CD14-positive monocyte (primary cell): ENCODE results near the gene PRAMEF20. TPM values are rescaled to one million over a fixed set of nuclear protein-coding genes. Genes with fewer than 3 reads are reported as not detected.

ENCODE experiments used
- DNase-seq, 3 donors: peaks; one replicate each; pipeline ENCODE4 v3.0.0-alpha.2; 2011 to 2022
- H2AFZ ChIP-seq: 2 replicates; pipeline ENCODE4 v1.6.0; 2012; ENCODE audit warnings: mild to moderate bottlenecking, low read depth, low read length, inconsistent platforms; ENCODE audit not compliant: insufficient read depth, poor library complexity, severe bottlenecking
- H3K27ac ChIP-seq, 2 donors: 1 replicate in 1 of 2; 2 replicates in 1 of 2; pipeline ENCODE4 v1.5.1; 2012 to 2013; ENCODE audit warnings: low read length in 2 of 2, control low read depth in 1 of 2, inconsistent platforms in 1 of 2, low read depth in 1 of 2, mild to moderate bottlenecking in 1 of 2
- H3K27me3 ChIP-seq, 2 donors: one replicate each; pipeline versions ENCODE4 v1.6.0 to v1.6.1; 2011 to 2013; ENCODE audit warnings: low read length in 2 of 2; ENCODE audit not compliant: control insufficient read depth in 2 of 2, insufficient read depth in 2 of 2
- H3K36me3 ChIP-seq, 2 donors: replicated peaks in 1 of 2; 1 replicate in 1 of 2; 2 replicates in 1 of 2; pipeline versions ENCODE4 v1.5.1 to v1.6.1; 2012 to 2013; ENCODE audit warnings: low read length in 2 of 2, control low read depth in 1 of 2, inconsistent platforms in 1 of 2, mild to moderate bottlenecking in 1 of 2; ENCODE audit not compliant: insufficient read depth in 2 of 2, control insufficient read depth in 1 of 2
- H3K4me1 ChIP-seq, 2 donors: 1 replicate in 1 of 2; 2 replicates in 1 of 2; pipeline versions ENCODE4 v1.5.1 to v1.6.1; 2012 to 2013; ENCODE audit warnings: low read length in 2 of 2, control low read depth in 1 of 2, inconsistent platforms in 1 of 2, mild to moderate bottlenecking in 1 of 2, moderate library complexity in 1 of 2; ENCODE audit not compliant: insufficient read depth in 2 of 2, control insufficient read depth in 1 of 2
- H3K4me2 ChIP-seq: replicated peaks from 2 replicates; pipeline ENCODE3; 2012; ENCODE audit warnings: low read length, moderate library complexity, mild to moderate bottlenecking; ENCODE audit not compliant: poor library complexity, severe bottlenecking; ENCODE audit errors: extremely low read depth
- H3K4me3 ChIP-seq, 3 experiments: fragments of 200-600 bp in 1 of 3; sonication (generic) in 1 of 3; replicated peaks in 1 of 3; 1 replicate in 2 of 3; 2 replicates in 1 of 3; pipeline ENCODE4 v1.5.1; 2011 to 2013; ENCODE audit warnings: low read length in 3 of 3, mild to moderate bottlenecking in 3 of 3, control low read depth in 2 of 3, low read depth in 2 of 3, inconsistent platforms in 1 of 3, moderate library complexity in 1 of 3
- H3K79me2 ChIP-seq: 2 replicates; pipeline ENCODE4 v1.6.0; 2012; ENCODE audit warnings: mild to moderate bottlenecking, control low read depth, inconsistent platforms, low read length, moderate library complexity; ENCODE audit not compliant: insufficient read depth
- H3K9ac ChIP-seq: 2 replicates; pipeline ENCODE4 v1.6.0; 2017; ENCODE audit warnings: low read length, mild to moderate bottlenecking; ENCODE audit not compliant: insufficient read depth, poor library complexity, severe bottlenecking
- H3K9me3 ChIP-seq, 2 donors: replicated peaks in 1 of 2; 1 replicate in 1 of 2; 2 replicates in 1 of 2; pipeline versions ENCODE4 v1.5.1 to v1.6.1; 2012 to 2013; ENCODE audit warnings: low read length in 2 of 2, control low read depth in 1 of 2; ENCODE audit not compliant: control insufficient read depth in 1 of 2, insufficient read depth in 1 of 2
- H4K20me1 ChIP-seq: 2 replicates; pipeline ENCODE4 v1.6.0; 2012; ENCODE audit warnings: mild to moderate bottlenecking, low read length, control low read depth, moderate library complexity; ENCODE audit not compliant: insufficient read depth
- H3K27ac Mint-ChIP-seq, 7 donors: one replicate each; pipeline ENCODE4 v1.8.0; 2020; ENCODE audit warnings: mild to moderate bottlenecking in 7 of 7, mixed read lengths in 7 of 7, moderate library complexity in 6 of 7, inconsistent platforms in 2 of 7
- H3K27me3 Mint-ChIP-seq, 3 donors: one replicate each; pipeline ENCODE4 v1.8.0; 2021 to 2022; ENCODE audit warnings: low read depth in 3 of 3, mild to moderate bottlenecking in 3 of 3, mixed read lengths in 3 of 3, moderate library complexity in 3 of 3, inconsistent platforms in 1 of 3
- H3K36me3 Mint-ChIP-seq, 2 donors: one replicate each; pipeline ENCODE4 v1.8.0; 2020; ENCODE audit warnings: mixed read lengths in 2 of 2, inconsistent platforms in 1 of 2, mild to moderate bottlenecking in 1 of 2
- H3K4me1 Mint-ChIP-seq: one replicate; pipeline ENCODE4 v1.8.0; 2020; ENCODE audit warnings: mild to moderate bottlenecking, mixed read lengths
- H3K4me3 Mint-ChIP-seq, 2 donors: one replicate each; pipeline ENCODE4 v1.8.0; 2020; ENCODE audit warnings: mild to moderate bottlenecking in 2 of 2, mixed read lengths in 2 of 2, moderate library complexity in 1 of 2
- H3K9me3 Mint-ChIP-seq, 7 donors: one replicate each; pipeline ENCODE4 v1.8.0; 2020 to 2022; ENCODE audit warnings: mixed read lengths in 7 of 7, mild to moderate bottlenecking in 6 of 7, moderate library complexity in 6 of 7, inconsistent platforms in 2 of 7
- WGBS: methylation state at CpG from one replicate; pipeline ENCODE4 v1.1.5; 2013; ENCODE audit warnings: missing lambda C conversion rate; ENCODE audit not compliant: insufficient coverage; 5-methylcytosine and 5-hydroxymethylcytosine counted together
- intact Hi-C, 2 donors: fragments of 100-400 bp; cut with micrococcal nuclease; formaldehyde crosslinking; loops; one replicate each; pipeline versions ENCODE4 v1.15.0 to v1.15.1; 2023
- polyA plus RNA-seq, 3 donors: library from polyadenylated mRNA; depleted of rRNA in 1 of 3; unstranded in 2 of 3; stranded (reverse) in 1 of 3; fragments of 300-500 nt in 2 of 3; fragments of >200 nt in 1 of 3; fragmentation: Illumina TruSeq in 2 of 3; gene quantifications; 1 replicate in 2 of 3; 2 replicates in 1 of 3; pipeline ENCODE4 v1.2.3, GENCODE V29; 2012 to 2021
- TF ChIP-seq, protein P1 (sequence below): fragments of 200-600 bp; IDR thresholded peaks from one replicate; pipeline ENCODE4 v1.8.0; 2022; ENCODE audit warnings: antibody characterized with exemption, mild to moderate bottlenecking

The PRAMEF20 gene
- polyA plus RNA-seq, 3 donors, result not detected

DNA sequence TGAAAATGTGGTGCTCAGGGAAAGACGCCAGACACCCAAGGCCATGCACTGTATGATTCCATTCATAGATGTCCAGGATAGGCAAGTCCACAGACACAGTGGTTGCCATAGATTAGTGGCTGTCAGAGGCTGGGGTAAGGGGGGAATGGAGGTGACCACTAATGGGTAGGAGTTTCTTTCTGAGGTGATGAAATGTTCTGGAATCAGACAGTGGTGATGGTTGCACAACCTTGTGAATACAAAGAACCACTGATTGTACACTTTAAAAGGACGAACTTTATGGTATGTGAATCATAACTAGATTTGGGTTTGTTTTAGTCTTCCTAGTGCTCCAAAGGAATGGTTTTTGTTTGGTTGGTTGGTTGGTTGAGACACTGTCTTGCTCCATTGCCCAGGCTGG, 51.7 kb downstream of the PRAMEF20 start:
- intact Hi-C loops, result no loop called here
- H3K4me1 ChIP-seq, result no peaks in the 10 kb centered on the region
- no peaks in the 10 kb centered on the region for H3K79me2 ChIP-seq
- DNase-seq, result no peak
- no peaks in the 10 kb centered on the region for H4K20me1 ChIP-seq
- H3K9ac ChIP-seq, result no peak overlapping the region
- Mint-ChIP-seq H3K27ac (no peak overlapping the region), H3K27me3 (peaks cover 2 to 14% (median 5%) of the 10 kb centered on the region in 3 donors), H3K9me3 (no peaks in the 10 kb centered on the region), H3K4me1 (no peaks in the 10 kb centered on the region), H3K36me3 (no peaks in the 10 kb centered on the region), H3K4me3 (no peak overlapping the region)
- no peak overlapping the region for H3K4me2 ChIP-seq
- no peaks in the 10 kb centered on the region for H3K27me3 ChIP-seq
- no peak overlapping the region for H3K27ac ChIP-seq
- H3K9me3 ChIP-seq, result no peaks in the 10 kb centered on the region
- TF ChIP-seq, protein P1, sequence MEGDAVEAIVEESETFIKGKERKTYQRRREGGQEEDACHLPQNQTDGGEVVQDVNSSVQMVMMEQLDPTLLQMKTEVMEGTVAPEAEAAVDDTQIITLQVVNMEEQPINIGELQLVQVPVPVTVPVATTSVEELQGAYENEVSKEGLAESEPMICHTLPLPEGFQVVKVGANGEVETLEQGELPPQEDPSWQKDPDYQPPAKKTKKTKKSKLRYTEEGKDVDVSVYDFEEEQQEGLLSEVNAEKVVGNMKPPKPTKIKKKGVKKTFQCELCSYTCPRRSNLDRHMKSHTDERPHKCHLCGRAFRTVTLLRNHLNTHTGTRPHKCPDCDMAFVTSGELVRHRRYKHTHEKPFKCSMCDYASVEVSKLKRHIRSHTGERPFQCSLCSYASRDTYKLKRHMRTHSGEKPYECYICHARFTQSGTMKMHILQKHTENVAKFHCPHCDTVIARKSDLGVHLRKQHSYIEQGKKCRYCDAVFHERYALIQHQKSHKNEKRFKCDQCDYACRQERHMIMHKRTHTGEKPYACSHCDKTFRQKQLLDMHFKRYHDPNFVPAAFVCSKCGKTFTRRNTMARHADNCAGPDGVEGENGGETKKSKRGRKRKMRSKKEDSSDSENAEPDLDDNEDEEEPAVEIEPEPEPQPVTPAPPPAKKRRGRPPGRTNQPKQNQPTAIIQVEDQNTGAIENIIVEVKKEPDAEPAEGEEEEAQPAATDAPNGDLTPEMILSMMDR, result no peak
- H2AFZ ChIP-seq, result no peak overlapping the region
- H3K4me3 ChIP-seq, result no peak overlapping the region
- H3K36me3 ChIP-seq, result no peaks in the 10 kb centered on the region
- 100% methylated on average over 1 of the region's 2 CpGs for WGBS

DNA sequence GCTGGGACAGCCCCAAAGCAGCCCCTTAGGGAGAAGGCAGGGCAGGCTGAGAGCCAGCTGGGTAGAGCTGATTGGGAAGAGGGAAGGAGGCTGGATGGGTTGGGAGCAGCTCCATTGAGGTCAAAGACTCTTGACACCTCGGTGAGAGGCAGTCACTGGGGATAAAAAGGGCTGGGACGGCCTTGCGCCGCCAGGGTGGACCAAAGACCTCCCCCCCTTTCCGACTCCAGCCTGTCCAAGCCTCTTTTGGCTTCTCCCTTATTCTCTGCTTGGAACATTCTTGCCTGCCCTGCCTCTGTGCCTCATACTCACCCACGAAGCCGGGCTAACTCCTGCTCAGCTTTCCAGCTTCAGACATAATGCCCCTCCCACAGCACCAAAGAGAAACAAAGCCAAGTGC, 52.4 kb downstream of the PRAMEF20 start:
- Histone ChIP-seq H3K79me2 (no peaks in the 10 kb centered on the region), H3K27me3 (no peaks in the 10 kb centered on the region), H3K4me1 (no peaks in the 10 kb centered on the region), H3K4me3 (no peak overlapping the region), H3K9ac (no peak overlapping the region), H3K27ac (no peak overlapping the region), H4K20me1 (no peaks in the 10 kb centered on the region), H3K9me3 (no peaks in the 10 kb centered on the region), H3K4me2 (no peak overlapping the region), H3K36me3 (no peaks in the 10 kb centered on the region), H2AFZ (no peak overlapping the region)
- no peaks in the 10 kb centered on the region for H3K36me3 Mint-ChIP-seq
- no peaks in the 10 kb centered on the region for H3K4me1 Mint-ChIP-seq
- H3K4me3 Mint-ChIP-seq, result no peak overlapping the region
- no peaks in the 10 kb centered on the region for H3K9me3 Mint-ChIP-seq
- intact Hi-C loops, result no loop called here
- WGBS, result 76% methylated on average over 4 of the region's 7 CpGs
- no peak for DNase-seq
- TF ChIP-seq, protein P1, result no peak
- peaks cover 0 to 12% (median 6%) of the 10 kb centered on the region in 3 donors for H3K27me3 Mint-ChIP-seq
- H3K27ac Mint-ChIP-seq, result no peak overlapping the region
